Measurements from ENCODE around the gene CDH13.

The CDH13 gene

GRCh38 chr16:83588070-83588469 lies 961.3 kb downstream of the CDH13 start:
- no peak for TF ChIP-seq CTCF (IDR thresholded peaks at IDR 0.05; ENCODE audit: low read depth, low read length)
- H3K4me3 ChIP-seq (ENCODE audit: low read depth, low read length), result no peak overlapping the region

GRCh38 chr16:83589576-83589975 lies 962.8 kb downstream of the CDH13 start:
- no peak for TF ChIP-seq CTCF (IDR thresholded peaks at IDR 0.05; ENCODE audit: low read depth, low read length)
- H3K4me3 ChIP-seq (ENCODE audit: low read depth, low read length), result no peak overlapping the region

GRCh38 chr16:83592778-83593177 lies 966.0 kb downstream of the CDH13 start:
- H3K4me3 ChIP-seq (ENCODE audit: low read depth, low read length), result no peak overlapping the region
- no peak for TF ChIP-seq CTCF (IDR thresholded peaks at IDR 0.05; ENCODE audit: low read depth, low read length)

GRCh38 chr16:83599789-83600462 lies 973.2 kb downstream of the CDH13 start:
- no peak overlapping the region for H3K4me3 ChIP-seq (ENCODE audit: low read depth, low read length)
- no peak for TF ChIP-seq CTCF (IDR thresholded peaks at IDR 0.05; ENCODE audit: low read depth, low read length)

GRCh38 chr16:83602761-83603722 lies 976.3 kb downstream of the CDH13 start:
- no peak overlapping the region for H3K4me3 ChIP-seq (ENCODE audit: low read depth, low read length)
- TF ChIP-seq CTCF (IDR thresholded peaks at IDR 0.05; ENCODE audit: low read depth, low read length), result no peak

- no peak for TF ChIP-seq CTCF (IDR thresholded peaks at IDR 0.05; ENCODE audit: low read depth, low read length)
- no peak overlapping the region for H3K4me3 ChIP-seq (ENCODE audit: low read depth, low read length)
Measured at GRCh38 chr16:83603723-83604570, 977.2 kb downstream of the CDH13 start.
